Esophagus squamous epithelium (tissue), 4 donors: ENCODE data around the gene HP.

Experiments used
- CTCF ChIP-seq, 6 experiments: fragments of 450-650 bp in 4 of 6; fragments of 200-600 bp in 2 of 6; sonication (generic) in 2 of 6; IDR thresholded peaks; one replicate each; pipeline ENCODE4 v1.5.1; 2016 to 2019; ENCODE audit warnings: antibody characterized with exemption in 6 of 6, mild to moderate bottlenecking in 4 of 6, moderate library complexity in 4 of 6
- POLR2A ChIP-seq, 4 donors: fragments of 450-650 bp; IDR thresholded peaks; one replicate each; pipeline ENCODE4 v1.6.1; 2017; ENCODE audit warnings: antibody characterized with exemption in 4 of 4, mild to moderate bottlenecking in 4 of 4, moderate library complexity in 3 of 4

- TF ChIP-seq CTCF (IDR thresholded peaks at IDR 0.05), result no peak
- TF ChIP-seq POLR2A (IDR thresholded peaks at IDR 0.05), result no peak
Measured at GRCh38 chr16:72022127-72022526, 32.2 kb upstream of the HP start.
